Measurements from ENCODE around the gene TDP1.

The TDP1 gene

GRCh38 chr14:90040411-90040810, 84.7 kb downstream of the TDP1 start:
- H3K36me3 ChIP-seq (ENCODE audit: control insufficient read depth, insufficient read depth, low read length) = no peaks in the 10 kb centered on the region

GRCh38 chr14:90042496-90043252, 86.9 kb downstream of the TDP1 start:
- no peak overlapping the region for H3K4me3 ChIP-seq (ENCODE audit: low read depth, low read length)
- H3K9me3 ChIP-seq (ENCODE audit: control insufficient read depth, insufficient read depth, low read length) = no peaks in the 10 kb centered on the region
- no peaks in the 10 kb centered on the region for H3K36me3 ChIP-seq (ENCODE audit: control insufficient read depth, insufficient read depth, low read length)
- H3K27me3 ChIP-seq (ENCODE audit: control insufficient read depth, insufficient read depth, low read length) = no peaks in the 10 kb centered on the region
- no peaks in the 10 kb centered on the region for H3K4me1 ChIP-seq (ENCODE audit: control insufficient read depth, insufficient read depth, low read length)
- H3K9ac ChIP-seq (ENCODE audit: low read depth, low read length) = no peak overlapping the region

More at GRCh38 chr14:90040411-90040810, 84.7 kb downstream of the TDP1 start:
- Histone ChIP-seq H3K9me3 (ENCODE audit: control insufficient read depth, insufficient read depth, low read length) (no peaks in the 10 kb centered on the region), H3K27me3 (ENCODE audit: control insufficient read depth, insufficient read depth, low read length) (no peaks in the 10 kb centered on the region), H3K9ac (ENCODE audit: low read depth, low read length) (no peak overlapping the region), H3K4me1 (ENCODE audit: control insufficient read depth, insufficient read depth, low read length) (no peaks in the 10 kb centered on the region), H3K4me3 (ENCODE audit: low read depth, low read length) (no peak overlapping the region)

- no peak overlapping the region for H3K9ac ChIP-seq (ENCODE audit: low read depth, low read length)
- no peaks in the 10 kb centered on the region for H3K27me3 ChIP-seq (ENCODE audit: control insufficient read depth, insufficient read depth, low read length)
- no peaks in the 10 kb centered on the region for H3K36me3 ChIP-seq (ENCODE audit: control insufficient read depth, insufficient read depth, low read length)
- H3K9me3 ChIP-seq (ENCODE audit: control insufficient read depth, insufficient read depth, low read length) = no peaks in the 10 kb centered on the region
- no peak overlapping the region for H3K4me3 ChIP-seq (ENCODE audit: low read depth, low read length)
- no peaks in the 10 kb centered on the region for H3K4me1 ChIP-seq (ENCODE audit: control insufficient read depth, insufficient read depth, low read length)
Observed at GRCh38 chr14:90045616-90046015, 89.9 kb downstream of the TDP1 start.

- H3K9ac ChIP-seq (ENCODE audit: low read depth, low read length) = no peak overlapping the region
- no peaks in the 10 kb centered on the region for H3K27me3 ChIP-seq (ENCODE audit: control insufficient read depth, insufficient read depth, low read length)
- H3K4me3 ChIP-seq (ENCODE audit: low read depth, low read length) = no peak overlapping the region
- no peaks in the 10 kb centered on the region for H3K4me1 ChIP-seq (ENCODE audit: control insufficient read depth, insufficient read depth, low read length)
- no peaks in the 10 kb centered on the region for H3K36me3 ChIP-seq (ENCODE audit: control insufficient read depth, insufficient read depth, low read length)
- H3K9me3 ChIP-seq (ENCODE audit: control insufficient read depth, insufficient read depth, low read length) = no peaks in the 10 kb centered on the region
Observed at GRCh38 chr14:90049390-90049789, 93.7 kb downstream of the TDP1 start.

GRCh38 chr14:90050271-90050670, 94.5 kb downstream of the TDP1 start:
- Histone ChIP-seq H3K27me3 (ENCODE audit: control insufficient read depth, insufficient read depth, low read length) (no peaks in the 10 kb centered on the region), H3K9me3 (ENCODE audit: control insufficient read depth, insufficient read depth, low read length) (no peaks in the 10 kb centered on the region), H3K4me1 (ENCODE audit: control insufficient read depth, insufficient read depth, low read length) (no peaks in the 10 kb centered on the region), H3K36me3 (ENCODE audit: control insufficient read depth, insufficient read depth, low read length) (no peaks in the 10 kb centered on the region), H3K4me3 (ENCODE audit: low read depth, low read length) (no peak overlapping the region), H3K9ac (ENCODE audit: low read depth, low read length) (no peak overlapping the region)

GRCh38 chr14:90053044-90053443, 97.3 kb downstream of the TDP1 start:
- H3K9ac ChIP-seq (ENCODE audit: low read depth, low read length) = no peak overlapping the region

GRCh38 chr14:90054803-90055202, 99.1 kb downstream of the TDP1 start:
- Histone ChIP-seq H3K4me3 (ENCODE audit: low read depth, low read length) (no peak overlapping the region), H3K4me1 (ENCODE audit: control insufficient read depth, insufficient read depth, low read length) (peaks cover 4% of the 10 kb centered on the region), H3K9ac (ENCODE audit: low read depth, low read length) (no peak overlapping the region), H3K27me3 (ENCODE audit: control insufficient read depth, insufficient read depth, low read length) (peaks cover 15% of the 10 kb centered on the region), H3K9me3 (ENCODE audit: control insufficient read depth, insufficient read depth, low read length) (no peaks in the 10 kb centered on the region), H3K36me3 (ENCODE audit: control insufficient read depth, insufficient read depth, low read length) (no peaks in the 10 kb centered on the region)

More at GRCh38 chr14:90053044-90053443, 97.3 kb downstream of the TDP1 start:
- H3K36me3 ChIP-seq (ENCODE audit: control insufficient read depth, insufficient read depth, low read length) = no peaks in the 10 kb centered on the region
- H3K4me1 ChIP-seq (ENCODE audit: control insufficient read depth, insufficient read depth, low read length) = peaks cover 2% of the 10 kb centered on the region
- no peaks in the 10 kb centered on the region for H3K9me3 ChIP-seq (ENCODE audit: control insufficient read depth, insufficient read depth, low read length)
- H3K27me3 ChIP-seq (ENCODE audit: control insufficient read depth, insufficient read depth, low read length) = no peaks in the 10 kb centered on the region
- H3K4me3 ChIP-seq (ENCODE audit: low read depth, low read length) = no peak overlapping the region

- Histone ChIP-seq H3K4me3 (ENCODE audit: low read depth, low read length) (no peak overlapping the region), H3K9me3 (ENCODE audit: control insufficient read depth, insufficient read depth, low read length) (no peaks in the 10 kb centered on the region), H3K36me3 (ENCODE audit: control insufficient read depth, insufficient read depth, low read length) (no peaks in the 10 kb centered on the region), H3K27me3 (ENCODE audit: control insufficient read depth, insufficient read depth, low read length) (peaks cover 29% of the 10 kb centered on the region), H3K4me1 (ENCODE audit: control insufficient read depth, insufficient read depth, low read length) (peaks cover 5% of the 10 kb centered on the region), H3K9ac (ENCODE audit: low read depth, low read length) (no peak overlapping the region)
Observed at GRCh38 chr14:90056826-90057225, 101.1 kb downstream of the TDP1 start.

- no peak overlapping the region for H3K9ac ChIP-seq (ENCODE audit: low read depth, low read length)
- H3K27me3 ChIP-seq (ENCODE audit: control insufficient read depth, insufficient read depth, low read length) = peaks cover 49% of the 10 kb centered on the region
- H3K4me3 ChIP-seq (ENCODE audit: low read depth, low read length) = no peak overlapping the region
- no peaks in the 10 kb centered on the region for H3K9me3 ChIP-seq (ENCODE audit: control insufficient read depth, insufficient read depth, low read length)
- peaks cover 9% of the 10 kb centered on the region for H3K4me1 ChIP-seq (ENCODE audit: control insufficient read depth, insufficient read depth, low read length)
- H3K36me3 ChIP-seq (ENCODE audit: control insufficient read depth, insufficient read depth, low read length) = no peaks in the 10 kb centered on the region
Observed at GRCh38 chr14:90058876-90059458, 103.2 kb downstream of the TDP1 start.

GRCh38 chr14:90060312-90060964, 104.7 kb downstream of the TDP1 start:
- peaks cover 9% of the 10 kb centered on the region for H3K4me1 ChIP-seq (ENCODE audit: control insufficient read depth, insufficient read depth, low read length)
- H3K4me3 ChIP-seq (ENCODE audit: low read depth, low read length) = peak overlapping the region; percentile 88
- no peaks in the 10 kb centered on the region for H3K9me3 ChIP-seq (ENCODE audit: control insufficient read depth, insufficient read depth, low read length)
- peaks cover 63% of the 10 kb centered on the region for H3K27me3 ChIP-seq (ENCODE audit: control insufficient read depth, insufficient read depth, low read length)
- no peak overlapping the region for H3K9ac ChIP-seq (ENCODE audit: low read depth, low read length)
- H3K36me3 ChIP-seq (ENCODE audit: control insufficient read depth, insufficient read depth, low read length) = no peaks in the 10 kb centered on the region

GRCh38 chr14:90060965-90061684, 105.4 kb downstream of the TDP1 start:
- peak overlapping the region; percentile 88 for H3K4me3 ChIP-seq (ENCODE audit: low read depth, low read length)
- H3K27me3 ChIP-seq (ENCODE audit: control insufficient read depth, insufficient read depth, low read length) = peaks cover 66% of the 10 kb centered on the region
- H3K4me1 ChIP-seq (ENCODE audit: control insufficient read depth, insufficient read depth, low read length) = peaks cover 9% of the 10 kb centered on the region
- no peaks in the 10 kb centered on the region for H3K36me3 ChIP-seq (ENCODE audit: control insufficient read depth, insufficient read depth, low read length)
- H3K9me3 ChIP-seq (ENCODE audit: control insufficient read depth, insufficient read depth, low read length) = no peaks in the 10 kb centered on the region
- no peak overlapping the region for H3K9ac ChIP-seq (ENCODE audit: low read depth, low read length)

Data from iPS-15b (cell line).